AG04449 (cell line): ENCODE measurements around the gene DBF4B.

Experiments used
- CTCF ChIA-PET: fragments of 350-600 bp; formaldehyde crosslinking; extraction: SDS; loops from one replicate; lab custom pipeline; 2021; ENCODE audit warnings: antibody characterized with exemption; lab: Yijun Ruan, JAX
- POLR2A ChIA-PET: fragments of 400-600, 350-600 bp; formaldehyde crosslinking; extraction: SDS; loops from one replicate; lab custom pipeline; 2020; ENCODE audit warnings: antibody characterized with exemption, inconsistent platforms; lab: Yijun Ruan, JAX
- DNase-seq: peaks from one replicate; pipeline ENCODE4 v3.0.0-alpha.2; 2010; ENCODE audit warnings: low read depth, low spot score
- H3K4me3 ChIP-seq: 2 replicates; pipeline ENCODE4 v1.5.1; 2011; ENCODE audit warnings: low read depth, mild to moderate bottlenecking, control low read depth, low read length
- TF ChIP-seq, protein P1 (sequence below): IDR thresholded peaks from one replicate; pipeline ENCODE4 v1.5.1; 2011; ENCODE audit warnings: mild to moderate bottlenecking, moderate library complexity, low read length, control low read depth, inconsistent platforms; ENCODE audit not compliant: insufficient read depth; ENCODE audit errors: missing control alignments

The DBF4B gene, protein sequence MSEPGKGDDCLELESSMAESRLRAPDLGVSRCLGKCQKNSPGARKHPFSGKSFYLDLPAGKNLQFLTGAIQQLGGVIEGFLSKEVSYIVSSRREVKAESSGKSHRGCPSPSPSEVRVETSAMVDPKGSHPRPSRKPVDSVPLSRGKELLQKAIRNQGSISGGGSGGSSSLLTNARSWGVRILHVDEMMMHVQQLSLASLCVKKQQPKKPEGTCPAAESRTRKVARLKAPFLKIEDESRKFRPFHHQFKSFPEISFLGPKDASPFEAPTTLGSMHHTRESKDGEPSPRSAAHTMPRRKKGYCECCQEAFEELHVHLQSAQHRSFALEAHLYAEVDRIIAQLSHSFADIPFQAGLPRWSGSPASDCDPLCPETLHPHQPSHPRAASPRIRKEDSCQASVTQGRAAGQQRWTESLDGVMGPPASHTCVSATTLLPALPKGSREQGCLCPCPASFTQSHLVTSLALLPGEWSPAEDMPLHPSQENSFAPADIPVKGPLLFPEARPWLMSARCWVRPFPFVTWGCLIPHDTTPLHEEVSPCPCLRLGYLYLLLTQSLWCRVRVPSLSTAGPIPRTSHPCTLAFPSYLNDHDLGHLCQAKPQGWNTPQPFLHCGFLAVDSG

DNA sequence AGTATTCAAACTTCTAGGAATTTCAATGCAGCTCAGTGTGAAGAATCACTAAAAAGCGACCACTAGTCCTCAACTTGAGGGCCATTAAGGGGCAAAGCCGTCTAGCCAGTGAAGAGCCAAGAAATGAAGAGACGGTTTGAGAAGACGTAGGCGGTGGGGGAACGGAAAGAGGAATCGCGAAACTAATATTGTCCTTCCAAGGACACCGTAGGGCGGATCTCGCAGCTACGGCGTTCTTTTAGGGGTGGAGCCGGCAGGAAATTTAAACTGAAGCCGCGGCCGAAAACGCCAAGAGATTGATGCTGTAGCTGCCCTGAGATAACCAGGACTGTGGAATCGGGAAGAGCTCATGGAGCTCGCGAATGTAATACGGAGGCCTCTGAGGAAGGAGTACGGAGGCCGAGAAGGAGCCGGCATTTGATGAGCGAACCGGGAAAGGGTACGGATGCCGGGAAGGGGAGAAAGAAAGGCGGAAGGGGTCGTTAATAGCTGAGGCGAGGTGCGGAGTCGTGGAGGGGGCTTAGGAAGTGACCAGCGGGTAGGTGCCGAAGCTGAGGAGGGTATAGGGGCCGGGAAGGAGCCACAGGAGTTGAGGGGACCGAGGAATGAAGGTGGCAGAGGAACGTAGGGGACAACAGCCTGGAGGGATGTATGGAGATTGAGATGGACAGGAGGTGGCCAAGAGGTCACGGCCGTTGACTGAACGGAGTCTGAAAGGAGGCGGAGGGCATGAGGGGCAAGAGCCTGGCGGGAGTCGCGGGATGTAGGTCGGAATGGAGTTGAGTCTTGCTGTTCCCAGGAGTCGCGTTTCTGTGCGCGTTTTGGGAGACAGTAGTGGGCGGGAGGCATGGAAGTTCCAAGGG is at the start of gene DBF4B:
Gene DBF4B, plus strand, starts transcription at position 265 of the 863 bp plus-strand sequence. Its CDS starts 156 bp downstream, at position 421.
- CTCF ChIA-PET: no interaction called here
- H3K4me3 ChIP-seq: peak within 1 kb of the TSS; percentile 96
- TF ChIP-seq, protein P1, sequence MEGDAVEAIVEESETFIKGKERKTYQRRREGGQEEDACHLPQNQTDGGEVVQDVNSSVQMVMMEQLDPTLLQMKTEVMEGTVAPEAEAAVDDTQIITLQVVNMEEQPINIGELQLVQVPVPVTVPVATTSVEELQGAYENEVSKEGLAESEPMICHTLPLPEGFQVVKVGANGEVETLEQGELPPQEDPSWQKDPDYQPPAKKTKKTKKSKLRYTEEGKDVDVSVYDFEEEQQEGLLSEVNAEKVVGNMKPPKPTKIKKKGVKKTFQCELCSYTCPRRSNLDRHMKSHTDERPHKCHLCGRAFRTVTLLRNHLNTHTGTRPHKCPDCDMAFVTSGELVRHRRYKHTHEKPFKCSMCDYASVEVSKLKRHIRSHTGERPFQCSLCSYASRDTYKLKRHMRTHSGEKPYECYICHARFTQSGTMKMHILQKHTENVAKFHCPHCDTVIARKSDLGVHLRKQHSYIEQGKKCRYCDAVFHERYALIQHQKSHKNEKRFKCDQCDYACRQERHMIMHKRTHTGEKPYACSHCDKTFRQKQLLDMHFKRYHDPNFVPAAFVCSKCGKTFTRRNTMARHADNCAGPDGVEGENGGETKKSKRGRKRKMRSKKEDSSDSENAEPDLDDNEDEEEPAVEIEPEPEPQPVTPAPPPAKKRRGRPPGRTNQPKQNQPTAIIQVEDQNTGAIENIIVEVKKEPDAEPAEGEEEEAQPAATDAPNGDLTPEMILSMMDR: no peak
- peak; percentile 52 for DNase-seq
- POLR2A ChIA-PET: interaction anchor here (0.6 kb wide), 1 partner anchor 440 kb away, joined by 3 read pairs; the partner anchor contains the start of gene HEXIM1

DNA sequence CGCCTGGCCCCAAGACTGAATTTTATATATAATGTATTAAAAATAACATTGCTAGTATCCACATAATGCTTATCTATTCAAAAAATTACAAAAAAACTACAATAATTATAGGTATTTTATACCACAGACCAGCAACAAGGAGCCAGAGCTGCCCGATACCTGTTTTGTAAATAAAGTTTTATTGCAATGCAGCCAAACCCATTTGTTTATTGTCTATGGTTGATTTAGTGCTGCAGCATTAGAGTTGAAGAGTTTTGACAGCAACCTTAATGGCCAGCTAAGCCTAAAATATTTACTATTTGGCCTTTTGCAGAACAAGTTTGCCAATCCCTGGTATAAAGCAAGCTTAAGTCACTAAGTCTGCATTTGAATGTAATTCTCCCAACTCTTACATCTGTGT is 46.6 kb upstream of the DBF4B start:
- TF ChIP-seq, protein P1: no peak

DNA sequence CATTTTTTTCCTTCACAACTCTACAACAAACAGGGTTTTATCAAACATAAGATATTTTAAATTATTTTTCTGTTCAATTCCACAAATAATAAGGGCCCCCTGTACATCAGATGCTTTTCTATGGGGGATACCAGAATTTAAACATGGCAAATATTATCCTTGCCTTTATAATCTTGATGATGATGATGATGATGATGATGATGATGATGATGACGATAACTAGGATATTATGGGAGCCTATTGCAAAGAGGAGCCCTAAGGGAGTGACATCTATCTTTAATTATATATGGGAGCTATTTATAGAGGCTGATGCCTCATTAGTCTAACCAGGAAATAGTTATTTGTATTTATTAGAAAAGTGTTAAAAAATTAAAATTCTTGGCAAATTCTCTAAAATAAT is 45.4 kb upstream of the DBF4B start:
- DNase-seq: no peak
- ChIA-PET CTCF (interaction anchor here (1.3 to 3.0 kb wide), 2 partner anchors 9 to 15 kb away, joined by 6 to 11 read pairs; no protein-coding TSS in a partner anchor), POLR2A (no interaction called here)
- no peak overlapping the region for H3K4me3 ChIP-seq
- TF ChIP-seq, protein P1: no peak

More for the DNA sequence above, 46.6 kb upstream of the DBF4B start:
- ChIA-PET CTCF (interaction anchor here (3.0 kb wide), 1 partner anchor 10 kb away, joined by 11 read pairs; no protein-coding TSS in a partner anchor), POLR2A (no interaction called here)
- no peak for DNase-seq
- no peak overlapping the region for H3K4me3 ChIP-seq

DNA sequence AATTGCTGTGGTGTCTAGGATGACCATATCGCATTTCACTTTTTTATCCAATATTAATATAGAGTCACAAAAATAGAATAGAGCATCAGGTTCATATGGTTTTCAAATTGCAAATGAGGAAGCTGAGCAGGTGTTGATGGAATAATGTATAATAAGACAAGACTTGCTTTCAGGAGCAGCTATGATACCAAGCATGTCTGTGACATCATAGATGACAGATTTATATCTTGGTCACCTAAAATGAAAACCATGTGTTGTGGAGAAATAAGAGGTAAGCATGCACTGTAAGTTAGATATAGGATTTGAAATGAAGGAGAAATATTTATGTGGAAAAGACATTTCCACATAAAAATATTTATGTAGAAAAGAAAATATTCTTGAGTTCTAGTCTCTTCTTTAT is 43.6 kb upstream of the DBF4B start:
- H3K4me3 ChIP-seq: no peak overlapping the region
- ChIA-PET POLR2A (no interaction called here), CTCF (no interaction called here)
- no peak for DNase-seq
- TF ChIP-seq, protein P1: no peak

DNA sequence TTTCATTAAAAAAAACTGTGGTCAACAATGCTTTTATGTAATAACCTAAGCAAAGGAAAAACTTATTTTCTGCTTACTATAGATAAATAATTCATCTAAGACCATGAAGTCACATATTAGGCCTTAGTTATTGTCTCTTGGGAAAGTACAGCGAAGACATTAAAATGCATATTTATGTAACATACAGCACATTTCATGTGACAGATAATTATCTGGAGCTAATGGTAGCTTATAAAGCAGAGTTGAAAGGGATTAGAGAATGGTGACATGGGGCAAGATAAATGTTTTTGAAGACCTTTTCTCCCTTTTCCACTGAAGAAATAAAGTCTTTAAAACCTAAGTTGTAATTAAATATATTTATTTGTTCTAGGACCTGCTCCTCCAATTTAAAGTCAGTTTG is 42.5 kb upstream of the DBF4B start:
- no peak overlapping the region for H3K4me3 ChIP-seq
- no peak for DNase-seq
- TF ChIP-seq, protein P1: no peak
- ChIA-PET POLR2A (interaction anchor here (0.6 kb wide), 1 partner anchor 34 kb away, joined by 3 read pairs; no protein-coding TSS in a partner anchor), CTCF (interaction anchor here (0.8 to 1.6 kb wide), 4 partner anchors 10 to 132 kb away, joined by 3 to 7 read pairs (median 3); partner anchors contain the start of gene MEIOC)
